K562 (cell line): ENCODE results near the gene RNF112. TPM values are rescaled to one million over a fixed set of nuclear protein-coding genes. Genes with fewer than 3 reads are reported as not detected.

Experiments
- ATAC-seq: fragments of 200-7000 bp; cut with Tn5 transposase; 3 replicates; pipeline ENCODE4 v1.9.1; 2020; ENCODE audit warnings: moderate library complexity
- BruUV-seq: library from RNA; stranded (reverse); fragments of 400-500 nt; replicated peaks from 2 replicates; lab custom pipeline; 2021; lab: Mats Ljungman, UMichigan
- CTCF ChIA-PET: fragments of 300-600 bp; formaldehyde crosslinking; extraction: SDS; loops from one replicate; lab custom pipeline; 2021; ENCODE audit warnings: low intra/inter-chr PET ratio; lab: Yijun Ruan, JAX
- POLR2A ChIA-PET: fragments of 300-600, 350-650 bp; sonication (Branson Sonifier 250); formaldehyde crosslinking; extraction: SDS; loops from one replicate; lab custom pipeline; 2021; ENCODE audit warnings: antibody characterized with exemption, inconsistent platforms; lab: Yijun Ruan, JAX
- DNase-seq, 4 experiments: peaks; one replicate each; pipeline versions ENCODE4 v3.0.0 to v3.0.0-alpha.2; 2011 to 2018; ENCODE audit warnings: low spot score in 3 of 4, mixed read lengths in 3 of 4; ENCODE audit errors: extremely low read depth in 1 of 4
- FAIRE-seq: peaks from 2 replicates; lab custom pipeline; 2011; peaks lifted over from hg19 to GRCh38; lab: Jason Lieb, UNC
- H2AFZ ChIP-seq: 2 replicates; pipeline ENCODE4 v1.6.0; 2011; ENCODE audit warnings: low read depth, low read length, control low read depth, inconsistent platforms
- H3K27ac ChIP-seq: fragments of 200-600 bp; 3 replicates; pipeline ENCODE4 v1.8.0; 2011; ENCODE audit warnings: low read depth, mild to moderate bottlenecking, control low read depth, inconsistent platforms, low read length, moderate library complexity, mixed read lengths; ENCODE audit errors: extremely low read depth
- H3K27me3 ChIP-seq, 2 experiments: fragments of 300-600 bp in 1 of 2; 2 replicates in 1 of 2; 3 replicates in 1 of 2; pipeline versions ENCODE4 v1.6.0 to v1.8.0; 2011; ENCODE audit warnings: inconsistent platforms in 2 of 2, low read length in 2 of 2, mild to moderate bottlenecking in 1 of 2, mixed read lengths in 1 of 2, moderate library complexity in 1 of 2; ENCODE audit not compliant: control insufficient read depth in 2 of 2, insufficient read depth in 2 of 2
- H3K36me3 ChIP-seq: fragments of 300-600 bp; 3 replicates; pipeline ENCODE4 v1.8.0; 2011; ENCODE audit warnings: mild to moderate bottlenecking, low read length, inconsistent platforms; ENCODE audit not compliant: control insufficient read depth, insufficient read depth
- H3K4me1 ChIP-seq, 2 experiments: fragments of 200-600 bp in 1 of 2; replicated peaks in 1 of 2; 2 replicates in 1 of 2; 3 replicates in 1 of 2; pipeline versions ENCODE4 v1.5.1 to v1.8.0; 2011; ENCODE audit warnings: inconsistent platforms in 2 of 2, low read length in 2 of 2, mild to moderate bottlenecking in 1 of 2, mixed read lengths in 1 of 2, moderate library complexity in 1 of 2; ENCODE audit not compliant: control insufficient read depth in 2 of 2, insufficient read depth in 2 of 2
- H3K4me2 ChIP-seq: 2 replicates; pipeline ENCODE4 v1.6.1; 2011; ENCODE audit warnings: low read length, control low read depth, inconsistent platforms, mixed read lengths; ENCODE audit not compliant: insufficient read depth
- H3K4me3 ChIP-seq: fragments of 200-600 bp; sonication (generic), shearing (Covaris generic); 2 replicates; pipeline ENCODE4 v1.5.1; 2016; ENCODE audit warnings: control low read depth, inconsistent platforms
- H3K79me2 ChIP-seq: fragments of 200-600 bp; 3 replicates; pipeline ENCODE4 v1.8.0; 2011; ENCODE audit warnings: low read length, inconsistent platforms; ENCODE audit not compliant: control insufficient read depth, insufficient read depth
- H3K9ac ChIP-seq, 2 experiments: 2 replicates each; pipeline versions ENCODE4 v1.6.0 to v1.6.1; 2011; ENCODE audit warnings: low read depth in 2 of 2, low read length in 2 of 2, control low read depth in 1 of 2, inconsistent platforms in 1 of 2, mild to moderate bottlenecking in 1 of 2, mixed read lengths in 1 of 2; ENCODE audit not compliant: insufficient read depth in 1 of 2
- H3K9me1 ChIP-seq: one replicate; pipeline ENCODE4 v1.6.0; 2011; ENCODE audit warnings: inconsistent platforms, mild to moderate bottlenecking, low read length, moderate library complexity; ENCODE audit not compliant: control insufficient read depth, insufficient read depth
- H3K9me3 ChIP-seq: replicated peaks from 2 replicates; pipeline ENCODE4 v1.5.1; 2011; ENCODE audit warnings: low read depth, low read length, inconsistent platforms; ENCODE audit not compliant: control insufficient read depth, insufficient read depth
- H4K20me1 ChIP-seq: replicated peaks from 2 replicates; pipeline ENCODE4 v1.6.1; 2011; ENCODE audit warnings: low read length, inconsistent platforms, mixed read lengths; ENCODE audit not compliant: control insufficient read depth, insufficient read depth
- CBX5 ChIP-seq: IDR thresholded peaks from 2 replicates; pipeline ENCODE4 v1.6.1; 2014; ENCODE audit warnings: low read depth, borderline replicate concordance
- EWSR1 ChIP-seq: fragments of 450-650 bp; IDR thresholded peaks from 2 replicates; pipeline ENCODE4 v1.6.1; 2018; ENCODE audit warnings: borderline replicate concordance, mild to moderate bottlenecking, low read depth, moderate library complexity; ENCODE audit not compliant: partially characterized antibody
- JUNB ChIP-seq: fragments of 450-650 bp; formaldehyde crosslinking; conservative IDR thresholded peaks from 2 replicates; pipeline ENCODE4 v1.4.0; 2020; ENCODE audit warnings: mild to moderate bottlenecking
- KLF1 ChIP-seq: fragments of 450-650 bp; IDR thresholded peaks from 2 replicates; pipeline ENCODE4 v1.6.1; 2016; ENCODE audit warnings: missing genetic modification characterization, missing compliant biosample characterization
- NFE2L1 ChIP-seq: fragments of 450-650 bp; IDR thresholded peaks from 2 replicates; pipeline ENCODE4 v1.6.1; 2016; ENCODE audit warnings: missing genetic modification characterization, low read depth, mild to moderate bottlenecking, missing compliant biosample characterization, moderate library complexity, borderline replicate concordance
- NR2C1 ChIP-seq, 2 experiments: fragments of 450-650 bp; IDR thresholded peaks; 2 replicates each; pipeline ENCODE4 v1.6.1; 2017; ENCODE audit warnings: mild to moderate bottlenecking in 2 of 2, antibody characterized with exemption in 1 of 2, inconsistent platforms in 1 of 2, missing compliant biosample characterization in 1 of 2, missing genetic modification characterization in 1 of 2
- TEAD2 ChIP-seq: fragments of 450-650 bp; IDR thresholded peaks from 2 replicates; pipeline ENCODE4 v1.6.1; 2016; ENCODE audit warnings: missing genetic modification characterization, control low read depth, missing compliant biosample characterization
- ZBTB8A ChIP-seq: fragments of 450-650 bp; IDR thresholded peaks from 2 replicates; pipeline ENCODE4 v1.6.1; 2018; ENCODE audit warnings: mild to moderate bottlenecking, moderate library complexity; ENCODE audit not compliant: partially characterized antibody
- ZC3H8 ChIP-seq: fragments of 450-650 bp; IDR thresholded peaks from 2 replicates; pipeline ENCODE4 v1.6.1; 2017
- ZHX1 ChIP-seq: fragments of 150-350 bp; conservative IDR thresholded peaks from 2 replicates; pipeline ENCODE4 v1.6.1; 2014; ENCODE audit warnings: low read length
- ZNF133 ChIP-seq: fragments of 250-450 bp; sonication (Bioruptor Pico); IDR thresholded peaks from 2 replicates; pipeline ENCODE4 v1.4.0; 2020; ENCODE audit warnings: mild to moderate bottlenecking
- WGBS: fragments of 100-300 bp; shearing (Covaris generic); methylation state at CpG from one replicate; pipeline ENCODE4 v1.1.6; 2016; ENCODE audit warnings: low coverage, mixed read lengths; ENCODE audit not compliant: insufficient coverage; ENCODE audit errors: missing lambda C conversion rate; 5-methylcytosine and 5-hydroxymethylcytosine counted together
- in situ Hi-C: fragments of 300-500 bp; cut with MboI; formaldehyde crosslinking; loops from 4 replicates; pipeline ENCODE4 v1.15.0; 2018; ENCODE audit warnings: inconsistent platforms, mixed read lengths
- intact Hi-C: fragments of 100-400 bp; cut with micrococcal nuclease; formaldehyde crosslinking; loops from 2 replicates; pipeline ENCODE4 v1.14.2; 2022
- polyA plus RNA-seq, 8 experiments: library from polyadenylated mRNA; depleted of rRNA in 4 of 8; stranded (reverse) in 5 of 8; unstranded in 3 of 8; fragments of >200 nt; fragmentation: Nextera tagmentation in 2 of 8; fragmentation: Illumina TruSeq in 1 of 8; extraction: Ambion mirVana in 2 of 8; extraction: Trizol in 1 of 8; gene quantifications; 2 replicates each; pipeline versions ENCODE4 v1.2.1 to v1.2.3, GENCODE V29; 2011 to 2014; ENCODE audit warnings: inconsistent platforms in 1 of 8, missing spikeins in 1 of 8
- total RNA-seq, 7 experiments: library from RNA; depleted of rRNA in 6 of 7; stranded (reverse); fragments of >200 nt in 6 of 7; fragmentation: Illumina TruSeq in 2 of 7; extraction: Trizol in 2 of 7; gene quantifications; 2 replicates each; pipeline versions ENCODE4 v1.2.1 to v1.2.3, GENCODE V29; 2011 to 2021; ENCODE audit warnings: low replicate concordance in 1 of 7

The RNF112 gene
- total and polyA plus RNA-seq, 9 of the 15 experiments (the other 6 are each of a cell fraction or from before 2014, with no cell fraction given): 0.05 TPM; not detected in 8

GRCh38 chr17:19404264-19404663 is 6.8 kb upstream of the RNF112 start:
- H3K4me2 ChIP-seq: no peak overlapping the region
- H3K36me3 ChIP-seq: no peaks in the 10 kb centered on the region
- no peaks in the 10 kb centered on the region for H3K9me1 ChIP-seq
- WGBS: 0% methylated on average over 1 of the region's 1 CpG
- no peak overlapping the region for H3K27ac ChIP-seq
- H3K27me3 ChIP-seq: peaks cover under 1 to 12% of the 10 kb centered on the region in 2 experiments; a peak in 4 of 5 replicates
- in situ Hi-C loops: no loop called here
- no peaks in the 10 kb centered on the region for H4K20me1 ChIP-seq
- TF ChIP-seq NR2C1 (IDR thresholded peaks at IDR 0.05): no peak
- TF ChIP-seq NR2C1 (tag; IDR thresholded peaks at IDR 0.05): no peak
- no peak for TF ChIP-seq NFE2L1 (tag)
- no peak for TF ChIP-seq CBX5
- no peak for TF ChIP-seq KLF1 (tag)
- TF ChIP-seq TEAD2: no peak
- no peak for TF ChIP-seq ZC3H8
- TF ChIP-seq ZNF133: no peak
- TF ChIP-seq ZBTB8A: no peak
- no peak for TF ChIP-seq ZHX1
- TF ChIP-seq EWSR1: no peak
- TF ChIP-seq JUNB: no peak
- TF ChIP-seq, all 486 proteins: peak for 0
- CTCF ChIA-PET: no interaction called here
- Histone ChIP-seq H3K4me1 (no peaks in the 10 kb centered on the region; a peak in 1 of 5 replicates), H3K4me3 (no peak overlapping the region), H3K9me3 (no peaks in the 10 kb centered on the region), H3K9ac (no peak overlapping the region), H2AFZ (no peak overlapping the region), H3K79me2 (no peaks in the 10 kb centered on the region)
- FAIRE-seq: no peak
- intact Hi-C loops: no loop called here
- ATAC-seq: no peak
- no peak for DNase-seq
- BruUV-seq: no TSS peak
- POLR2A ChIA-PET: no interaction called here
